GM12801 (cell line): ENCODE measurements around the gene MORC1.

ENCODE experiments used
- TF ChIP-seq, protein P1 (sequence below): IDR thresholded peaks from one replicate; pipeline ENCODE4 v1.5.1; 2011; ENCODE audit warnings: control low read depth; ENCODE audit not compliant: insufficient read length; ENCODE audit errors: extremely low read depth

The MORC1 gene

DNA sequence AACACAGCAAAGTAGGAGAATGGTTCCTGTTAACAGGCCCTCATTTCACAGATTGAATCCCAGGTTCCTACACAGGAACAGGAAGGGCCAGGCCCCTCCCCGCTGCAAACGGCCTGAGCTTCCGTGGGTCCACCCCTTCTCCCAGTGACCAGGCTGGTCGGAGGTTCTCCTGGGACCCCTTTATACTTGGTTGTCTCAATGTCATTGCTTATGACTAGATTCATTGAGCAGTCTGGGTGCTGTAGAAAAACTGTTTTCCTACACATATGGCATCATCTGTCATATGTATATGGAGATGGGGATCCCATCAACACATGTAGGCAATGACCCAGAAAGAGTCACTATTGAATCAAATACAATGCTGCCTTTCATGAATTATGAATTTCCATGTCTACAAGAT is 22.4 kb upstream of the MORC1 start:
- TF ChIP-seq, protein P1, sequence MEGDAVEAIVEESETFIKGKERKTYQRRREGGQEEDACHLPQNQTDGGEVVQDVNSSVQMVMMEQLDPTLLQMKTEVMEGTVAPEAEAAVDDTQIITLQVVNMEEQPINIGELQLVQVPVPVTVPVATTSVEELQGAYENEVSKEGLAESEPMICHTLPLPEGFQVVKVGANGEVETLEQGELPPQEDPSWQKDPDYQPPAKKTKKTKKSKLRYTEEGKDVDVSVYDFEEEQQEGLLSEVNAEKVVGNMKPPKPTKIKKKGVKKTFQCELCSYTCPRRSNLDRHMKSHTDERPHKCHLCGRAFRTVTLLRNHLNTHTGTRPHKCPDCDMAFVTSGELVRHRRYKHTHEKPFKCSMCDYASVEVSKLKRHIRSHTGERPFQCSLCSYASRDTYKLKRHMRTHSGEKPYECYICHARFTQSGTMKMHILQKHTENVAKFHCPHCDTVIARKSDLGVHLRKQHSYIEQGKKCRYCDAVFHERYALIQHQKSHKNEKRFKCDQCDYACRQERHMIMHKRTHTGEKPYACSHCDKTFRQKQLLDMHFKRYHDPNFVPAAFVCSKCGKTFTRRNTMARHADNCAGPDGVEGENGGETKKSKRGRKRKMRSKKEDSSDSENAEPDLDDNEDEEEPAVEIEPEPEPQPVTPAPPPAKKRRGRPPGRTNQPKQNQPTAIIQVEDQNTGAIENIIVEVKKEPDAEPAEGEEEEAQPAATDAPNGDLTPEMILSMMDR = no peak

DNA sequence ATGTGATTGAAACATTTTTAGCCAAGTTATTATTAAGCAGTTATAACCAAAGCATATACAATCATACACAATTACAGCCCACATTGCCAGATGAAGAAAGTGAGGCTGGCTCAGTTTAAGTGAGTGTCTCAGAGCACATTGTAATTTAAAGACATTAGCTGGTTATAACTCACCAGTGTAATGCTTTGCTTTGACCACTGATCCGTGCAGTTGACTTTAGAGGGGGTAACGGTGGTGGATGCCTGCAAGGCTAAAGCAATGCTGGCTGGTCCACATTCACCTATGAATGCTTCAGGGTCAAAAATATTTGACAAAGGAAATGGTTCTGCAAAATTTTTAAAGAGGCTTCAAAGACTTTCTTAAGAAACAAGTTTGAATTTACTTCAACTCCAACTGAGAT is 19.8 kb upstream of the MORC1 start:
- TF ChIP-seq, protein P1 = no peak

GRCh38 chr3:109136523-109136922 is 18.6 kb upstream of the MORC1 start, which contains the start of gene C3orf85:
Gene C3orf85 (plus strand): TSS chr3:109136719. CDS start chr3:109136848, 129 bp downstream.
- TF ChIP-seq, protein P1 = no peak

DNA sequence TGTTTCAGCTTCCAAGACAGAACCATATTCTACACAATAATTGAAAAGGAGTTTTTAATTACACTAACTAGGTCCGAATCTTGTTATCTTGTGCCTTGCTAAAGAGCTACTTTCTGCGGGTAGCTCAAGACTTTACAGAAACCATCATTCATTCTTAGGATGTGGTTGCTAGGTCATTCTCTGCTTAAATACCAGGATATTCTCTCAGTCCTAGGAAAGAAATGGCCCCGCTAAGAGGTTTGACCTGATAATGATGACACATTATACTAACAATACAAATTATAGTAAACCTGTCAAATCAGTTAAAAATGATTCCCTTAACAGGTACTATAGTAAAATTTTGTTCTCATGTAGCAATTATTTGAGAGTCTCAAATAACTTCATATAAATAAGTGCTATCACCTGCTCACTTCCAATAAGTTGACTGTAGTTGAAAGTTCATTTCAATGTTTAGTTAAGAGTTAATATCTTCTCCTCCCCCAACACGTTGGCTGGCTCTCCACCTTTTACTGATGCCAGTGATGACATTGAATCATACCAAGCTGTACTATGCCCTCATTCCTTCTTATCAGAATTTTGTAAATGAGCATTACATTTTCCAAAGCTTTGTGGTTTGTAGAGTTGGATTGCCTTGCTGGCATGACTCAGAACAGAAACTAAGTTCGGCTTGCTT is 15.0 kb upstream of the MORC1 start:
- TF ChIP-seq, protein P1 = no peak

DNA sequence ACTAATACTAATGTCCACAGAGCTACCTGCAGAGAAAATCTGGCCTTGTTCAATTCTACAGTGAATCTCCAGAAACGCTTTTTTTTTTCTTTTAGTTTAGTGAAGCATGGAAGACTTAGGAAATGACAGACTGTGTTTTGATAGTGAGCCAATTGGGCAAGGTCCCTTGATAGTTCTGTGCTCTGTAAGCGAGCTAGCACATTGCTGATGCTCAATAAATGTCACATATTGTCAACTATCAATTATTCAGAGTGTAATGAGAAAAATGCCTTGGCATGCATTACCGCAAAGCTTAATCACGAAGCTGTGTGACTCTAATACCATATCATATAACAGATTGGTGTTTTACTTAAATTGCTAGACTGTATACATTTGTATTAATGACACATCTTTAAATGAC is 13.3 kb upstream of the MORC1 start:
- TF ChIP-seq, protein P1 = no peak

DNA sequence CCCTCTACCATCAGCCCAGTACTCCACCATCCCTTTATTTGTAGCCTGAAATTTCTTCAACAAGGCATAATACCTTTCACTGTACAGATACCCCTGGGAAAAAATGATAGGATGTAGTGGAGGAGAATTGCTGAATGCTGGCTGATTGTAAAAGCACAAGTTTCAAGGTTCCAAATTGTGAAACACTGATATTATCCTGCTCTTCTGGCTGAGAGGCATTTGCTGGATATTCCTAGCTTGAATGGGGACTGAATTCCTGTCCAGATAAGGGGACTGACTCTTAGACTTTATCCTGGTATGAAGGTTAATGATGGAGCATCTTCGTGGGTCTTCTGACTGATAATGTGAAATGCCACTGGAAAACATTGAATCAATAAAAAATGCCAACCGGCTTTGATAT is 9.6 kb upstream of the MORC1 start:
- TF ChIP-seq, protein P1 = no peak

GRCh38 chr3:109125902-109126301 is 8.0 kb upstream of the MORC1 start:
- TF ChIP-seq, protein P1 = no peak
